Pons (tissue), 1 donor: Measurements from ENCODE around the gene EHBP1.

ENCODE experiments used
- DNase-seq: peaks from one replicate; pipeline ENCODE4 v3.0.0-alpha.2; 2016; ENCODE audit warnings: low spot score

EHBP1 gene

GRCh38 chr2:62785216-62785615, 79.7 kb downstream of the EHBP1 start:
- no peak for DNase-seq

- DNase-seq, result no peak
Measured at GRCh38 chr2:62785810-62786597, 80.5 kb downstream of the EHBP1 start.

GRCh38 chr2:62787386-62787785, 81.9 kb downstream of the EHBP1 start:
- peak; percentile 61 for DNase-seq

- no peak for DNase-seq
Measured at GRCh38 chr2:62789518-62789917, 84.0 kb downstream of the EHBP1 start.

GRCh38 chr2:62789918-62790317, 84.4 kb downstream of the EHBP1 start:
- no peak for DNase-seq

- DNase-seq, result no peak
Measured at GRCh38 chr2:62792408-62792807, 86.9 kb downstream of the EHBP1 start.

- DNase-seq, result no peak
Measured at GRCh38 chr2:62793213-62793612, 87.7 kb downstream of the EHBP1 start.

- DNase-seq, result no peak
Measured at GRCh38 chr2:62794791-62795190, 89.3 kb downstream of the EHBP1 start.

GRCh38 chr2:62795341-62795740, 89.8 kb downstream of the EHBP1 start:
- DNase-seq, result no peak

- no peak for DNase-seq
Measured at GRCh38 chr2:62797107-62797506, 91.6 kb downstream of the EHBP1 start.

GRCh38 chr2:62800618-62801017, 95.1 kb downstream of the EHBP1 start:
- no peak for DNase-seq

- DNase-seq, result no peak
Measured at GRCh38 chr2:62801110-62801509, 95.6 kb downstream of the EHBP1 start.

- DNase-seq, result no peak
Measured at GRCh38 chr2:62801814-62802523, 96.5 kb downstream of the EHBP1 start.

- no peak for DNase-seq
Measured at GRCh38 chr2:62803961-62804360, 98.4 kb downstream of the EHBP1 start.

- no peak for DNase-seq
Measured at GRCh38 chr2:62806231-62806630, 100.7 kb downstream of the EHBP1 start.

GRCh38 chr2:62808554-62808953, 103.0 kb downstream of the EHBP1 start:
- DNase-seq, result no peak

- no peak for DNase-seq
Measured at GRCh38 chr2:62811086-62811485, 105.6 kb downstream of the EHBP1 start.

GRCh38 chr2:62811972-62812371, 106.5 kb downstream of the EHBP1 start:
- no peak for DNase-seq

GRCh38 chr2:62812921-62813825, 107.7 kb downstream of the EHBP1 start:
- DNase-seq, result no peak

GRCh38 chr2:62814123-62814522, 108.6 kb downstream of the EHBP1 start:
- no peak for DNase-seq

GRCh38 chr2:62817348-62817747, 111.8 kb downstream of the EHBP1 start:
- DNase-seq, result no peak

- DNase-seq, result no peak
Measured at GRCh38 chr2:62817995-62818713, 112.6 kb downstream of the EHBP1 start.
